HT-29 (cell line): ENCODE data around the gene OAT. TPM values are rescaled to one million over a fixed set of nuclear protein-coding genes. Genes with fewer than 3 reads are reported as not detected.

ENCODE experiments used
- DNase-seq: peaks from one replicate; pipeline ENCODE4 v3.0.0-alpha.2; 2015; ENCODE audit warnings: low spot score
- total RNA-seq: library from RNA; depleted of rRNA; stranded (reverse); fragments of >200 nt; shearing (Covaris generic); gene quantifications from 2 replicates; pipeline ENCODE4 v1.2.3, GENCODE V29; 2014; rRNA removed

Gene OAT
- total RNA-seq, 1 experiment from 2014 or later, result 28.9 TPM

- no peak for DNase-seq
These were observed 64.8 kb downstream of the OAT start for GRCh38 chr10:124353896-124354295.

- no peak for DNase-seq
These were observed 65.5 kb downstream of the OAT start for GRCh38 chr10:124353091-124353815.

GRCh38 chr10:124351481-124352220 lies 67.1 kb downstream of the OAT start:
- DNase-seq, result no peak

- DNase-seq, result no peak
These were observed 67.9 kb downstream of the OAT start for GRCh38 chr10:124350806-124351205.

GRCh38 chr10:124349996-124350280 lies 68.8 kb downstream of the OAT start:
- DNase-seq, result no peak

GRCh38 chr10:124349231-124349995 lies 69.3 kb downstream of the OAT start:
- no peak for DNase-seq

- no peak for DNase-seq
These were observed 69.9 kb downstream of the OAT start for GRCh38 chr10:124348801-124349200.

- DNase-seq, result no peak
These were observed 70.8 kb downstream of the OAT start for GRCh38 chr10:124347956-124348355.

Other genes starting within 250 kb of the OAT start
- not detected in 2 replicates for gene NKX1-2, start 31.1 kb upstream of the OAT start, total RNA-seq
- gene LHPP, start 42.9 kb upstream of the OAT start, total RNA-seq, result 4.4 and 15.4 TPM in 2 replicates